KMS-11 (cell line): ENCODE measurements around the gene PHF3.

Experiments
- H2AFZ ChIP-seq: fragments of 200-600 bp; sonication (generic); 2 replicates; pipeline ENCODE4 v1.6.1; 2016; ENCODE audit warnings: antibody characterized with exemption, mixed run types, low read depth
- H3K27ac ChIP-seq: fragments of 200-600 bp; sonication (generic); 2 replicates; pipeline ENCODE4 v1.6.1; 2016; ENCODE audit warnings: mild to moderate bottlenecking, mixed run types
- H3K27me3 ChIP-seq: fragments of 200-600 bp; sonication (generic); 2 replicates; pipeline ENCODE4 v1.6.1; 2017; ENCODE audit warnings: mild to moderate bottlenecking, low read depth, mixed run types, moderate library complexity; ENCODE audit not compliant: insufficient read depth
- H3K36me3 ChIP-seq: fragments of 200-600 bp; sonication (generic); 2 replicates; pipeline ENCODE4 v1.6.1; 2017; ENCODE audit warnings: mild to moderate bottlenecking, mixed run types; ENCODE audit not compliant: insufficient read depth
- H3K4me1 ChIP-seq: fragments of 200-600 bp; sonication (generic); 2 replicates; pipeline ENCODE4 v1.6.1; 2016; ENCODE audit warnings: mild to moderate bottlenecking, low read depth, mixed run types; ENCODE audit not compliant: poor library complexity, severe bottlenecking
- H3K4me2 ChIP-seq: fragments of 200-600 bp; sonication (generic); 2 replicates; pipeline ENCODE4 v1.7.0; 2016; ENCODE audit warnings: mild to moderate bottlenecking, mixed run types
- H3K4me3 ChIP-seq: fragments of 200-600 bp; sonication (generic); IDR thresholded peaks from 2 replicates; pipeline ENCODE4 v1.6.1; 2017; ENCODE audit warnings: low read depth, low read length, mixed read lengths; ENCODE audit not compliant: insufficient read depth
- H3K79me2 ChIP-seq: fragments of 200-600 bp; sonication (generic); 2 replicates; pipeline ENCODE4 v1.6.1; 2016; ENCODE audit warnings: low read depth, mixed run types; ENCODE audit not compliant: insufficient read depth
- H3K9ac ChIP-seq: fragments of 200-600 bp; sonication (generic); 2 replicates; pipeline ENCODE4 v1.6.1; 2016; ENCODE audit warnings: mild to moderate bottlenecking, mixed run types
- H4K20me1 ChIP-seq: fragments of 200-600 bp; sonication (generic); 2 replicates; pipeline ENCODE4 v1.6.1; 2016; ENCODE audit warnings: mild to moderate bottlenecking, mixed run types; ENCODE audit not compliant: insufficient read depth
- CTCF ChIP-seq: fragments of 200-600 bp; sonication (generic); conservative IDR thresholded peaks from 2 replicates; pipeline ENCODE4 v1.6.1; 2017; ENCODE audit warnings: low read depth, mild to moderate bottlenecking, antibody characterized with exemption, low read length, moderate library complexity, mixed read lengths

Gene PHF3

GRCh38 chr6:63609231-63609630 lies 26.4 kb upstream of the PHF3 start:
- no peak overlapping the region for H2AFZ ChIP-seq
- no peak overlapping the region for H3K4me2 ChIP-seq
- TF ChIP-seq CTCF: no peak
- no peak overlapping the region for H3K9ac ChIP-seq
- no peaks in the 10 kb centered on the region for H3K27me3 ChIP-seq
- no peaks in the 10 kb centered on the region for H3K36me3 ChIP-seq
- no peak overlapping the region for H3K4me3 ChIP-seq
- H3K27ac ChIP-seq: no peak overlapping the region
- H4K20me1 ChIP-seq: no peaks in the 10 kb centered on the region
- no peaks in the 10 kb centered on the region for H3K79me2 ChIP-seq
- H3K4me1 ChIP-seq: no peaks in the 10 kb centered on the region

GRCh38 chr6:63610944-63611343 lies 24.7 kb upstream of the PHF3 start:
- H3K4me1 ChIP-seq: no peaks in the 10 kb centered on the region

GRCh38 chr6:63611560-63611959 lies 24.0 kb upstream of the PHF3 start:
- no peak overlapping the region for H3K4me3 ChIP-seq
- H2AFZ ChIP-seq: no peak overlapping the region
- H4K20me1 ChIP-seq: no peaks in the 10 kb centered on the region
- no peaks in the 10 kb centered on the region for H3K79me2 ChIP-seq
- no peak overlapping the region for H3K4me2 ChIP-seq
- no peaks in the 10 kb centered on the region for H3K36me3 ChIP-seq
- H3K4me1 ChIP-seq: no peaks in the 10 kb centered on the region
- H3K27me3 ChIP-seq: no peaks in the 10 kb centered on the region
- TF ChIP-seq CTCF: no peak
- H3K9ac ChIP-seq: no peak overlapping the region
- no peak overlapping the region for H3K27ac ChIP-seq

More at GRCh38 chr6:63610944-63611343, 24.7 kb upstream of the PHF3 start:
- H3K36me3 ChIP-seq: no peaks in the 10 kb centered on the region
- H3K27ac ChIP-seq: no peak overlapping the region
- H3K4me2 ChIP-seq: no peak overlapping the region
- no peaks in the 10 kb centered on the region for H3K79me2 ChIP-seq
- H4K20me1 ChIP-seq: no peaks in the 10 kb centered on the region
- H3K9ac ChIP-seq: no peak overlapping the region
- H3K4me3 ChIP-seq: no peak overlapping the region
- no peak for TF ChIP-seq CTCF
- H3K27me3 ChIP-seq: no peaks in the 10 kb centered on the region
- no peak overlapping the region for H2AFZ ChIP-seq

- Histone ChIP-seq H2AFZ (no peak overlapping the region), H4K20me1 (no peaks in the 10 kb centered on the region), H3K79me2 (no peaks in the 10 kb centered on the region), H3K4me3 (no peak overlapping the region), H3K36me3 (no peaks in the 10 kb centered on the region), H3K27ac (no peak overlapping the region), H3K4me1 (no peaks in the 10 kb centered on the region), H3K4me2 (no peak overlapping the region), H3K9ac (no peak overlapping the region), H3K27me3 (no peaks in the 10 kb centered on the region)
- TF ChIP-seq CTCF: no peak
These were observed 20.0 kb upstream of the PHF3 start for GRCh38 chr6:63615590-63615989.
